GM10248 (cell line): ENCODE measurements around the gene OPN4.

Experiments
- CTCF ChIA-PET: fragments of 300-600 bp; sonication (Branson Sonifier 250); formaldehyde crosslinking; extraction: SDS; loops from one replicate; lab custom pipeline; 2021; ENCODE audit warnings: antibody characterized with exemption; lab: Yijun Ruan, JAX
- POLR2A ChIA-PET: fragments of 350-650 bp; sonication (Branson Sonifier 250); formaldehyde crosslinking; extraction: SDS; loops from one replicate; lab custom pipeline; 2020; ENCODE audit warnings: antibody characterized with exemption; lab: Yijun Ruan, JAX
- DNase-seq: peaks from one replicate; pipeline ENCODE4 v3.0.0; 2012; ENCODE audit errors: extremely low spot score
- CTCF ChIP-seq: IDR thresholded peaks from 2 replicates; pipeline ENCODE4 v1.5.1; 2012; ENCODE audit warnings: mild to moderate bottlenecking, low read depth; ENCODE audit errors: extremely low read depth, missing control alignments, control extremely low read depth

OPN4 gene

GRCh38 chr10:86706977-86707376 lies 52.6 kb downstream of the OPN4 start:
- ChIA-PET POLR2A (no interaction called here), CTCF (no interaction called here)
- DNase-seq, result no peak
- TF ChIP-seq CTCF, result no peak

DNA sequence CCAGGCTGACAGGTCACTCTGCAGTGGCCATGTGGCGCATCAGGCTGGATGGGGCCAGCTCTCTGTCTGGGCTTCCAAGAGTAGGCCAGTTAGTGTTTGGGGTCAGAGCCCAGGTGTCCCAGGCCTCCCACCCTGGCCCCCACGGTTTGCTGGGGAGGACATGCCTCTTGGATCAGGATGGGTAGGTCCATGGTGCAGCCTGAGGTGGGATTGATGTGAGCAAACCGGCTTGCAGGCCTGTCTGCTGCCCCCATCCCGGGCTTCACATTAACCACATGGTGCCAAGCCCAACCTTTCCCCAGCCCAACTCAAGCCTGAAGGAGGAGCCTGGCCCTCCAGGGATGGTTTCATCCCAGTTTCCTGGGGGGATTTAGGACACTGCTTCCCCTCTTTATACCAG lies 53.2 kb downstream of the OPN4 start:
- no peak for DNase-seq
- CTCF ChIA-PET, result interaction anchor here (1.5 to 1.7 kb wide), 3 partner anchors 14 to 253 kb away, joined by 3 to 5 read pairs (median 5); no protein-coding TSS in a partner anchor
- no peak for TF ChIP-seq CTCF
- POLR2A ChIA-PET, result no interaction called here

GRCh38 chr10:86708068-86708782 lies 53.9 kb downstream of the OPN4 start:
- TF ChIP-seq CTCF, result no peak
- ChIA-PET POLR2A (no interaction called here), CTCF (interaction anchor here (0.8 to 1.7 kb wide), 9 partner anchors 10 to 258 kb away, joined by 3 to 5 read pairs (median 3); no protein-coding TSS in a partner anchor)
- DNase-seq, result no peak

DNA sequence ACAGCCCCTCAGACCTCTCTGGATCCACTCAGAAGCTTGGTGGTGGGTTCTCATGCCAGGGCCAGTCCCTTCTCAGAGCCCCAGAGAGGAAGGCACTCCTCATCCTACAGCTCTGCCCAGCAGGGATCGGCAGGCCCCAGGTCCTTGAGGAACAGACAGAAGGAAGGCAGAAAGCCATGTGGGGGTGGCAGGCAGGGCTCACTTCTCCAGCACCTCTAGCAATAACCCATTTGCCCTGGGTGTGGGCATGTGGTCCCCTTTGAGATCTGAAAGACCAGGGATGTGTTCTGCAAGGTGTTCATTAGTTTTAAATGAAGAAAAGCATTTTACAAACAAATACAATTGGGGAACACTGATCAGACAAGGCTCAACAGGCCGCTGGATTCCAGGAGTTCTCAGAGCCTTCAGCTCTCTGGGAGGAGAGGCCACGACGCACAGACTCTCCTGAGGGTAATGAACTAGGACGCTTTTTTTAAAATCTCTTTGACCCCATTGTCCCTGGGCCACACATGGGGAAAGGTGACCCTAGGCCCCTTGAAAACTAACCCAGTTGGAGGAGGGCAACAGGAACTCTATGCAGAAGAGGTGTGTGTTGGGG lies 54.5 kb downstream of the OPN4 start:
- CTCF ChIA-PET, result interaction anchor here (0.8 to 1.7 kb wide), 9 partner anchors 11 to 257 kb away, joined by 3 to 5 read pairs (median 3); no protein-coding TSS in a partner anchor
- TF ChIP-seq CTCF, result no peak
- POLR2A ChIA-PET, result interaction anchor here (0.6 kb wide), 1 partner anchor 187 kb away, joined by 7 read pairs; no protein-coding TSS in a partner anchor
- no peak for DNase-seq

DNA sequence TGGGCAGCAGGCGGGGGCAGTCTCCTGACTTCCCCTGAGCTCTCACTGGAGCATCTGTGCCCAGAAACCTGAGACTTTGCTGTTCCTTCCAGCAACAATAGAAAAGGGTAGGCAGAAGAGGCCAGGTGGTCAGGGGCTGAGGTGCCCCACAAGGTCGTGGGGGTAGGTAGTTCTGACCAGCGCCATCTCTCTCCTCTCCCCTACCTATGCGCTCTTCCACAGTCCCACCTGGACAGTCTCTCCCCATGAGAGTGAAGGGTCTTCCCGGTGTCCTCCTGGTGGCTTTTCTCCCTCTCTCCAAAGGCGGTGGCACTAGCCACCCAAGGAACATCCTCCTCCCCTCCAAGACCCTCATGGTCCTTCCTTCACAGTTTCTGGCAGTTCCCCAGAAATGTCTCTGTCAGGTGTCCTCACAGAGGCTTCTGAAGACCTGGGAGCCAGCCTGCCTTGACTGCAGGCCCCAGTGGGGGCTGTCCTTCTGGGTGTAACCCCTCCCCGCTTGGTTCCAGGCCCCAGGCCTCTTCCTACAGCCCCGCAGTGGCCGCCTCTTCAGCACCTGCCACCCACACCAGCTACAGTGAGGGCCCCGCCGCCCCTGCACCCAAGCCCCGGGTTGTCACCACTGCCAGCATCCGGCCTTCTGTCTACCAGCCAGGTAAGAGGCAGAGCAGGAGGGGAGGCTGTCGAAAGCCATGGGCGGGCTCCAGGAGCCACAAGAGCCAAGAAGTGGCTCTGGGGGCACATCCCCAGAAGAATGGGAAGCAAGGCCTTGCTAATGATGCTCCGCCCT lies 55.2 kb downstream of the OPN4 start:
- DNase-seq, result no peak
- CTCF ChIA-PET, result interaction anchor here (0.8 to 7.0 kb wide), 8 partner anchors 16 to 257 kb away, joined by 3 to 37 read pairs (median 3); no protein-coding TSS in a partner anchor
- TF ChIP-seq CTCF, result no peak
- POLR2A ChIA-PET, result no interaction called here

GRCh38 chr10:86710987-86711512 lies 56.7 kb downstream of the OPN4 start:
- peak; percentile 95 for DNase-seq
- CTCF ChIA-PET, result interaction anchor here (1.1 to 7.0 kb wide), 4 partner anchors 22 to 233 kb away, joined by 3 to 37 read pairs (median 4); no protein-coding TSS in a partner anchor
- POLR2A ChIA-PET, result no interaction called here
- TF ChIP-seq CTCF, result peak; percentile 88
